HG02571 (cell line): ENCODE results near the gene KIAA1210.
"Not testable (repeated sequence)": the region's sequence is repeated elsewhere in the genome, so short reads cannot be mapped to it uniquely, and the experiment has no call there.

Experiments used
- ATAC-seq: cut with Tn5 transposase; IDR thresholded peaks from one replicate; pipeline ENCODE4 v1.9.1; 2021; ENCODE audit warnings: mild to moderate bottlenecking, moderate library complexity; ENCODE audit not compliant: unreplicated experiment

Gene KIAA1210

DNA sequence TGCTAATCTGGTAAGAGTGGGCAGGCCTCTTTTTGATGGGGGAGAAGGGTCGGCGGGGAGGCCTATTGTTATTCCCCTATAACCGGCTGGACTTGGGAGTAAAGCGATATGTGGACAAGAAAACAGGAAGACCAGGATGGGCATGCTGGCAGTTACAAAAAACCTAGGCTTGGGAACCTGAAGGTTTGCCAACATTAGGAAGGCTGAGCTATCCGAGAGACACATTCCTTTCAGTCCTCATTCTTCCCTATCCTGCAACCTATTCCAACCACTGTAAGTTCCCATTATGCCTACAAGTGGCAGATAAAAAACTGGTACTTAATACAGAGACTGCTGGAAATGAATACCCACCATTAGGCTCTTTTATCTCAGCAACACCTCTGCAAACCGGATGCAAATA, 87.2 kb downstream of the KIAA1210 start:
- no peak for ATAC-seq

DNA sequence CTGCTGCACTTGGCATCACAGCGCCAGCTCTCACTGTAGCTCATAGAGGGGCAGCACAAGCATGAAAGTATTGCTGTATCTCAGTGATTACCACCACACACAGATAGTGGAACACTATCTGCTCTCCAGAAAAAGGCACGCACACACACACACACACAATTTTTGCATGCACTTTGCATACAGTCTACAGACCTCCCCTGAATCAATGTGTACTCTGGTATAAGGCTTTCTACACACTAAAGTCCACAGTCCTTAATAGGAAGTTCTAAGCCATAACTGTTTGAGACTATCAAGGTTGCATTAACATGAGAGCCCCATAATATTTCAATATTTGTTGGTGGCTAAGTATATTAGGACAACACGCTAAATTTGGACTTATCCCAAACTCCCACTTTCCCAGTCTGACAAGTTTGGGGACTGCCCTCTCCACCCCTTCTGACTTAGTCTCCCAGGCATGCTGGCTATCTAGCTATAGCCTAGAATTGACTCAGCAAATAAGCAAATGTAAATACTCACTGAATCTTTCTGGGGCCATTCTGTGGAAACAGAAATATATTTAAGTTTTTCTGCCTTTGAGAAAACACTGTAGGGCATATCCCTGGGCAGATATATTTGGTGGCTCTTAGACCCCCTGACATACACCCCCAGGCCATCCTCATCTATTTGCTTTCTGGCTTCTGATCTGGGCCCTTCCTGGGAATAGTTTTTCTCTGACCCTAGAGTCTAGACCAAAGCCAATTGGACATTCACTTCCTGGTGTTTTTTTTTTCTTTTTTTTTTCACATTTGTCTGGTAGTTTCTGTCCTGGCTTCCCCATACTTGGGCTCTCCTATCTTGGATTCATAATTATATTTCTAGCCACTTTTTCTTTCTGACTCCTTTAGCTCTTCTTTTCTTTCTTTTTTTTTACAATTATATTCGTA, 91.2 kb downstream of the KIAA1210 start:
- no peak for ATAC-seq

DNA sequence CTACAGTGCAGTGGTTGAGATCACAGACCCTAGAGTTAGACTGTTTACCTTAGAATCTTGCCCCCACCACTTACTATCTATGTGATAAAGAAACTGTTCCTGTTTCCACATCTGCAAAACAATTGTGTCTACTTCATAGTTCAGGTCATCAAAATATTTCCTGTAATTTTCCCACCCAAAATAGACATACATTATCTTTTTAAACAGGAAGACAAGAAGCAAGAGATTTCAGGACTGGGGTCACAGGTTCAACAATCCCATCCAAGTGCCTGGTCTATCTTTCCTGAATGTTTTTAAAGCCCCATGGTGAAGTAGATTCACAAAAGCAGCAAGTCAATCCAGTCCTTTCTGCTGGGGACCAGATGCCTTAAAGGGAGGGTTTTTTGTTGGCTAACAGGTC, 96.6 kb downstream of the KIAA1210 start:
- no peak for ATAC-seq

DNA sequence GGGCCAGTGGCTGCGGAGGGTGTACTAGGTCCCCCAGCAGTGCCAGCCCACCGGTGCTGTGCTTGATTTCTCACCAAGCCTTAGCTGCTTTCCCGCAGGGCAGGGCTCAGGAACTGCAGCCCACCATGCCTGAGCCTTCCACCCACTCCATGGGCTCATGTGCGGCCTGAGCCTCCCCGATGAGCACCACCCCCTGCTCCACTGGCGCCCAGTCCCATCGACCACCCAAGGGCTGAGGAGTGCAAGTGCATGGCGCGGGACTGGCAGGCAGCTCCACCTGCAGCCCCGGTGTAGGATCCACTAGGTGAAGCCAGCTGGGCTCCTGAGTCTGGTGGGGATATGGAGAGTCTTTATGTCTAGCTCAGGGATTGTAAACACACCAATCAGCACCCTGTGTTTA, 98.0 kb downstream of the KIAA1210 start:
- not testable (repeated sequence) for ATAC-seq

DNA sequence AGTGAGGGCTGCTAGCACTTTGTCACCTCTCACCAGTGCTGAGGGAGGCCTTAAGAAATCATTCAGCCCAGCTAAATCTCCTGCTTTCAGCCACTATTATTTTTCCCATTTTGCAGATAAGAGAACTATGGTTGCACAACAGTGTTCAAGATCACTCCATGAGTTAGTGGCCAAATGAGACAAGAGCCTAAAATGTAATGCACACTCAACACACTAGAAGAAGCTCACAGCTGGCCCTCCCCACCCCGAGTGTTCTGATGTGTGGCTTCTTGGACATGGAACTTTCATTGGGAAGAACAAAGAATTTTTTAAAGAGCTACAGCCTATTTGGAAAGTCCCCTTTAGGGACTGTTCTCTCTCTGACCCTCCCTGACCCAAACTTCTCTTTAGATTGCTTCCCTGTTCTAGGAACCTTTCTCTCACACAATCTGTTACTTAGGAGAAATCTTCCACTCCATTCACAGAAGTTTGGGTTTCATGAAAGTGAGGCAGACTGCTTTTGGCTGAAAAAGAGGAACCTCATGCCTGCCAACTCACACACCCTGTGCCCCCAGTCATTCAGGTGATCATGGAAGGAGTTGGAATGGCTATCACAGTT, 98.8 kb downstream of the KIAA1210 start:
- no peak for ATAC-seq
